Muscle layer of duodenum (tissue), 2 donors: Measurements from ENCODE around the gene ANKRD44.

Experiments
- H3K27ac ChIP-seq: one replicate; pipeline ENCODE4 v1.7.0; 2013; ENCODE audit warnings: mild to moderate bottlenecking, low read length
- H3K27me3 ChIP-seq: one replicate; pipeline ENCODE4 v1.7.0; 2013; ENCODE audit warnings: low read depth, mild to moderate bottlenecking, control low read depth, low read length
- H3K36me3 ChIP-seq, 2 donors: one replicate each; pipeline ENCODE4 v1.7.0; 2013; ENCODE audit warnings: low read length in 2 of 2, control low read depth in 1 of 2, mild to moderate bottlenecking in 1 of 2; ENCODE audit not compliant: insufficient read depth in 2 of 2, control insufficient read depth in 1 of 2
- H3K4me1 ChIP-seq, 2 donors: one replicate each; pipeline ENCODE4 v1.7.0; 2013; ENCODE audit warnings: low read length in 2 of 2, mild to moderate bottlenecking in 2 of 2, control low read depth in 1 of 2, moderate library complexity in 1 of 2; ENCODE audit not compliant: insufficient read depth in 2 of 2, control insufficient read depth in 1 of 2
- H3K4me3 ChIP-seq, 2 donors: one replicate each; pipeline ENCODE4 v1.7.0; 2013; ENCODE audit warnings: low read length in 2 of 2, low read depth in 1 of 2, mild to moderate bottlenecking in 1 of 2
- H3K9me3 ChIP-seq, 2 donors: one replicate each; pipeline ENCODE4 v1.7.0; 2013; ENCODE audit warnings: low read length in 2 of 2, control low read depth in 1 of 2, mild to moderate bottlenecking in 1 of 2; ENCODE audit not compliant: control insufficient read depth in 1 of 2
- donor health status: healthy.

ANKRD44 gene

DNA sequence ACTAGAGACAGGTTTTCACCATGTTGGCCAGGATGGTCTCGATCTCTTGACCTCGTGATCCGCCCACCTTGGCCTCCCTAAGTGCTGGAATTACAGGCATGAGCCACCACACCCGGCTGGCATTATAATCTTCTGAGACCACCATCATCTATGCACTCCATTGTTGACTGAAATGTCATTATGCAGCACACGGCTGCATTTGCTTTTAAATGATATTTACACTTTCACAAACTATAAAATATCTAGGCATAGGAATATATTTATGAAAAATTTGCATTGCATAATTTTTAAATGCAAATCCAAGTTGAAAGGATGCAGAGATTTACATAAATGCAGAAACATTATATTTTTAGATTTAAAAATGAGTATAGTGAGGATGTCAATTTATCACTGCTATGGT lies 30.0 kb upstream of the ANKRD44 start:
- H3K36me3 ChIP-seq, result no peaks in the 10 kb centered on the region
- no peak overlapping the region for H3K4me3 ChIP-seq
- no peaks in the 10 kb centered on the region for H3K27me3 ChIP-seq
- H3K4me1 ChIP-seq, result no peaks in the 10 kb centered on the region
- H3K27ac ChIP-seq, result no peak overlapping the region
- no peaks in the 10 kb centered on the region for H3K9me3 ChIP-seq

DNA sequence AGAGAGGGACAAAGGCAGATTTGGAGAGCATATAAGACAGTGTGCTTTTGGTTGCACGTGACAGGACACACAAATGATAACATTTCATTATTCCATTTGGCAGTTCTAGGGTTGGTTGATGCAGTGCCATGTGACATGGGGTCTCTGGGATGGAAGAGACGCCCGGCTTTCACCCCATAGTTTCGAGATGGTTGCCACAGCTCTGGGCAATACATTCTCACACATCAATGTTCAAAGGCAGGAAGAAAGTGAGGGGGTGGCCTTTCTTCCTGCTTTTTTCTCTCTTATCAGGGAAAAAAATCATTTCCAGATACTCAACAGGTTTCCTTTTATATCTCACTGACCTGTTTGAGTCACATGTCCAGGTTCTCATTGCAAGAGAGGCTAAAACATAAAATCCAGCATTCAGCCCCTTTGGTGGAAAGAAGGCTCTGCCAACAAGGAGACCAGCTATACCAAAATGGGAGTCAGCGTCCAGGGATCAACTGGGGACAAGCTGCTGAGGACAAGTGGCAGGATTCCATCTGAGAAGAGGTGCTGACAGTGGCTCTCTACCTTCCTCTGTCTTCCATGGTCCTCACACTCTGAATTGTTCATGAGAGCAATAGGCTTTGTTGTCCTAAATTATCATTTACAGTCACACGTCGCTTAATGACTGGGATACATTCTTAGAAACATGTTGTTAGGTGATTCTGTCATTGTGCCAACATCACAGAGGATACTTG lies 29.1 kb upstream of the ANKRD44 start:
- H3K4me3 ChIP-seq, result no peak overlapping the region
- no peaks in the 10 kb centered on the region for H3K36me3 ChIP-seq
- H3K4me1 ChIP-seq, result no peaks in the 10 kb centered on the region
- no peaks in the 10 kb centered on the region for H3K9me3 ChIP-seq
- H3K27me3 ChIP-seq, result no peaks in the 10 kb centered on the region
- no peak overlapping the region for H3K27ac ChIP-seq

DNA sequence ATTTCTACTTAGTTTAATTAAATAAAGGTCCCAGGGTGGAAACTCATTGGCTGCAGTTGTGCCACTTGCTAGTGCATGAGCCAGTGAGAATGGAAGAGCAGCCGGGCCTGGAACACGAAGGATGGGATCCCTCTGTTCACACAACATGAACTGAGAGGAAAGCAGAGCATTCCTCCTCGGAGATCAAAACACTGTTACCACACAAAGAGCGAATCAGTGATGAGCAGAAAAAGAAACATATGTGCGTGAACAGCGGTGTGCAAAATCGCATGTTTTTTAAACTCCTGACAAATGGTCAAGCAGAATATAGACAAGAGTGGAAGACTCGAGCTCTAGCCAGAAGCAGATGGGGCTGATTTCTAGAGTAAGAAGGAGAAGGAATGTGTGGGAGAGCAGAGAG lies 28.4 kb upstream of the ANKRD44 start:
- Histone ChIP-seq H3K36me3 (no peaks in the 10 kb centered on the region), H3K9me3 (no peaks in the 10 kb centered on the region), H3K27ac (no peak overlapping the region)

DNA sequence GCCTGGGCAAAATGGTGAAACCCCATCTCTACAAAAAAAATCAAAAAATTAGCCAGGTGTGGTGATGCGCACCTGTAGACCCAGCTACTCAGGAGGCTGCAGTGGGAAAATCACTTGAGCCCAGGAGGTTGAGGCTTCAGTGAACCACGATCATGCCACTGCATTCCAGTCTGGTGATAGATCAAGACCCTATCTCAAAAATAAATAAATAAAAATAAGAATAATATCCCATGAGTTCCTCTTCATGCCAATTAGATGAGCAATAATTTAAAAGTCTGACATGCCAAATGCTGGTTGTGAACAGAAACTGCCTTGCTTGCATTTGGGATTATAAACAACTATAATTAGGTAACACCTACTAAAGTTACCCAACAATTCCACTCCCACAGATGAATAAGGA lies 22.1 kb upstream of the ANKRD44 start:
- Histone ChIP-seq H3K4me1 (no peaks in the 10 kb centered on the region), H3K36me3 (no peaks in the 10 kb centered on the region), H3K4me3 (no peak overlapping the region), H3K27ac (no peak overlapping the region), H3K27me3 (no peaks in the 10 kb centered on the region), H3K9me3 (no peaks in the 10 kb centered on the region)

More for the DNA sequence above, 28.4 kb upstream of the ANKRD44 start:
- H3K4me1 ChIP-seq, result no peaks in the 10 kb centered on the region
- no peaks in the 10 kb centered on the region for H3K27me3 ChIP-seq
- no peak overlapping the region for H3K4me3 ChIP-seq

DNA sequence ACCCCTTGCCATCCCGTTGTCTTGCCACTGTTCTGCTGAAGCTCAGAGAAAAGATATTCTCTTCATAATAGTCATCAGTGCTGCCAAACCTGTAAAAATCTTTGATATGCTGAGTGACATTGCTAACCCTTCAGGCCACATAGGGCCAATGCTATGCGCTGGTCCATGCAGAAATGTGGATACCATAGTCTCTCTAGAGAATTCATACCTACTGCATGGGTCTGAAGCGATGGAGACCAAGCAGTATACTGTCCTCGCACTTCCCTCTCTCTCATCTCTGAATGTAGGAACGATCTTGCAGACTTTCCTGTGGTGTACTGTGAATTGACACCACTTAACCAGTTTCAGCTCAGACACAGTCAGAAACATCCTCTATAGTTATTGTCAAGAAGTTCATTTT lies 17.9 kb upstream of the ANKRD44 start:
- Histone ChIP-seq H3K27ac (no peak overlapping the region), H3K36me3 (no peaks in the 10 kb centered on the region), H3K9me3 (no peaks in the 10 kb centered on the region)

GRCh38 chr2:197327472-197328098 lies 17.0 kb upstream of the ANKRD44 start:
- Histone ChIP-seq H3K4me3 (no peak overlapping the region), H3K4me1 (no peaks in the 10 kb centered on the region), H3K36me3 (no peaks in the 10 kb centered on the region), H3K27ac (no peak overlapping the region), H3K9me3 (no peaks in the 10 kb centered on the region), H3K27me3 (no peaks in the 10 kb centered on the region)

More for the DNA sequence above, 17.9 kb upstream of the ANKRD44 start:
- no peaks in the 10 kb centered on the region for H3K4me1 ChIP-seq
- H3K27me3 ChIP-seq, result no peaks in the 10 kb centered on the region
- no peak overlapping the region for H3K4me3 ChIP-seq

- H3K9me3 ChIP-seq, result no peaks in the 10 kb centered on the region
- H3K27ac ChIP-seq, result no peak overlapping the region
- no peaks in the 10 kb centered on the region for H3K4me1 ChIP-seq
- no peaks in the 10 kb centered on the region for H3K36me3 ChIP-seq
- no peak overlapping the region for H3K4me3 ChIP-seq
- H3K27me3 ChIP-seq, result no peaks in the 10 kb centered on the region
Observed at GRCh38 chr2:197327073-197327471, 16.5 kb upstream of the ANKRD44 start.

DNA sequence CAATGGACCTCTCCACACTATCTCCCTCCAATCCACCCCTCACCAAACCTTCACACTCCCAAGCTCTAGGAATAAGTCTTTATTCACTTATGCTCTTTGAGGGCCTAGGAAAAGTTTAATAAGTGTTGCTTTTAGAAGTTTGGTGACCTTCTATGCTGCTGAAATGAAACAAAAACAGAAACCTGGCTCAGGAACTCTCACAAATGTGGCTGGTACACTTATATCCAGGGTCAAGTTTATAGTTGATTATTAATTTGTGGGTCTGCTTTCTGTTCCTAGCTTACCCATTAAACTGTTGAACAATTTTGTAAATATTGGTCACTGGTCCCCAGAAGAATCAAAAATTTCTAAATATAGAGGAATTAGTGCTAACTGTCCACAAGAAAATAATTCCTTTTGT lies 14.2 kb upstream of the ANKRD44 start:
- H3K27ac ChIP-seq, result no peak overlapping the region
- no peak overlapping the region for H3K4me3 ChIP-seq
- no peaks in the 10 kb centered on the region for H3K4me1 ChIP-seq

DNA sequence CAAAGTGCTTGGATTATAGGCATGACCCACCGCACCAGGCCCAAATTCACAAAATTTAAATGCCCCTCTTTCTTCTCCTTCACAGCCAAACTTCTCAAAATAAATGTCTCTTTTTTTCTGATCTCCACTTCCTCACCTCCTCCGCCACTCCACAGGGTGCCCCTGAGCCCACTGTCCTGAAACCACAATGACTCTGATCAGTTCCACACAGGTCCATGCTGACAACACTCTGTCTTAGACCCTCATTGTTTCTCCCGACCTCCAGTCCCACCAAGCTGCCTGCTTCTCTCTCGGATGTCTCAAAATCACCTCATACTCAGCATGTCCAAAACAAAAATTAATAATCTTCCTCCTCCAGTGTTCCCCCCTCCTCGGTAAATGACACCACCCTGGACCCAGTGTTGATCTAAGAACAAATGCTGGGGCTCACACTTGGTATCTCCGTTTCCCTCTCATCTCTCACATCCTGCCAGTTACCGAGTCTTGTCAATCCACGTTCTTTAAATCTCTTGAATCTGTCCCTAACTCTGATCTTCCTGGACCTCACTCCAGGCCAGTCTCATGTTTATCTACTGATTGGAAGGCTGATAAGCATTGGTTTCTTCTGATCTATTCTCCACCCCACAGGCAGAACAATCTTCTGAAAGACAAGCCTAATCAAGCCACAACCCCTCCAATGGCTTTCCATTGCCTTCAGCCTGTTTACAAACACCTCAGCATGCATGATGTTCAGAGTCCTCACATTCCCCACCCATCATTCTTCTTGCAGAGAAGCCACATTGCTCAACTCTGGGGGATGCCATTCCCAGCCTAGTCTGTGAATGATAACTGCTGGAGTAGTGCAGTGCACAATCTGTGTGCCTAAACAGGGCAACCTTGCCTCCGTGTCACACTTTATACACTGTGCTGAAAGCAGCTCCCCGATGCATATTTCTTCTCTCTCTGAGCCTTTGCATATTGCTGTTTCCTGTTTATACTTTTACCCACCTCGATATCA lies 12.4 kb upstream of the ANKRD44 start:
- Histone ChIP-seq H3K27me3 (no peaks in the 10 kb centered on the region), H3K4me3 (no peak overlapping the region), H3K9me3 (no peaks in the 10 kb centered on the region), H3K36me3 (no peaks in the 10 kb centered on the region), H3K27ac (no peak overlapping the region), H3K4me1 (no peaks in the 10 kb centered on the region)

More for the DNA sequence above, 14.2 kb upstream of the ANKRD44 start:
- Histone ChIP-seq H3K27me3 (no peaks in the 10 kb centered on the region), H3K36me3 (no peaks in the 10 kb centered on the region), H3K9me3 (no peaks in the 10 kb centered on the region)

DNA sequence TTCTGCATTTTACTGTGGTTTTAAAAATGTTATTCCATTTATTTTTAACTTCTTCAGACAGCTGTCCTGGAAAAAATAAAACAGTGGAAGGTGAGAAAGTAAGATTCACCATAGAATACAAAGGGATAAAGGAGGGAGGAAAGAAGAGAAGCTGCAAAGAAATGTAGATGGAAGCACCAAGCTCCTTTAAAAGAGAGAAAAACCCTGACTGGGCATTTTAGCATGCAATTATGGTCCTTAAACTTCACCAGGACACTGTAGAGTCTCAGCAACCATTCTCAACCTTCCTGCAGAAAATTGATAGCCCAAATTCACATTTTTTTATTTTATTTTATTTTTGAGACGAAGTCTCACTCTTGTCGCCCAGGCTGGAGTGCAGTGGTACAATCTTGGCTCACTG lies 11.6 kb upstream of the ANKRD44 start:
- Histone ChIP-seq H3K36me3 (no peaks in the 10 kb centered on the region), H3K27me3 (no peaks in the 10 kb centered on the region), H3K4me1 (no peaks in the 10 kb centered on the region), H3K4me3 (no peak overlapping the region), H3K27ac (no peak overlapping the region), H3K9me3 (no peaks in the 10 kb centered on the region)

DNA sequence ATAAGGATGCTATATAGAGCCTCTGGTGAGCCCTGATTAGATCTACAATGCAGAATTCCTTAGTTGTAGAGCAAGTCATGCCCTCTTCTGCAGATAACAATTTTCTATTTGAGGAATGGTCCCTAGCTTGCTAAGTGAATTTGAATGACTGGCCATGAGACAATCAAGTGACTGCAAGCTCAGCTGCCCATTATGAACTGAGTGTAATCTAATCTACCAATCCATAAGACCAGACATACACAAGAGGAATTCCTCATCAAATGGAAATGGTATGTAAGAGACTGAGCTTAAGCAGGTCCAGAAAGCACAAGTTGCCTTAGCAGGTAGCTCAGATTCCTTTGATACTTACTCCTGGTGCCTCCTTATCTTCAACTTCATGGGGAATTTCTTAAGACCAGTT lies 4.8 kb upstream of the ANKRD44 start:
- H3K4me1 ChIP-seq, result peaks cover 0 to 9% of the 10 kb centered on the region in 2 donors
- no peak overlapping the region for H3K4me3 ChIP-seq
- H3K9me3 ChIP-seq, result no peaks in the 10 kb centered on the region
- no peaks in the 10 kb centered on the region for H3K36me3 ChIP-seq
- no peaks in the 10 kb centered on the region for H3K27me3 ChIP-seq
- H3K27ac ChIP-seq, result no peak overlapping the region
